RWPE1 (cell line): ENCODE measurements around the gene NDUFB10.
A peak's percentile ranks its signal among the peaks of the same experiment; 100 is the strongest.

Experiments
- CTCF ChIA-PET: fragments of 350-600 bp; sonication (Branson Sonifier 250); formaldehyde crosslinking; extraction: SDS; loops from one replicate; lab custom pipeline; 2021; lab: Yijun Ruan, JAX
- POLR2A ChIA-PET: fragments of 400-600 bp; formaldehyde crosslinking; extraction: SDS; loops from one replicate; lab custom pipeline; 2020; ENCODE audit warnings: antibody characterized with exemption; ENCODE audit not compliant: low non-redundant PET; lab: Yijun Ruan, JAX
- DNase-seq: peaks from one replicate; pipeline ENCODE4 v3.0.0; 2012; ENCODE audit warnings: low spot score
- H3K27ac ChIP-seq: fragments of 450-650 bp; 2 replicates; pipeline ENCODE4 v1.5.1; 2017
- CTCF ChIP-seq: fragments of 450-650 bp; conservative IDR thresholded peaks from 2 replicates; pipeline ENCODE4 v1.5.1; 2017; ENCODE audit warnings: low read depth, mild to moderate bottlenecking

The NDUFB10 gene

GRCh38 chr16:1984347-1985225 is 25.2 kb downstream of the NDUFB10 start:
- TF ChIP-seq CTCF: no peak
- no peak for DNase-seq
- POLR2A ChIA-PET: interaction anchor here (0.6 to 0.7 kb wide), 3 partner anchors 19 to 221 kb away, joined by 3 read pairs; no protein-coding TSS in a partner anchor
- CTCF ChIA-PET: interaction anchor here (0.6 to 1.6 kb wide), 3 partner anchors 8 to 228 kb away, joined by 3 to 4 read pairs (median 3); no protein-coding TSS in a partner anchor
- H3K27ac ChIP-seq: peak overlapping the region; percentile 73

GRCh38 chr16:1985466-1986150 is 26.3 kb downstream of the NDUFB10 start:
- CTCF ChIA-PET: interaction anchor here (0.6 to 1.6 kb wide), 2 partner anchors 37 to 155 kb away, joined by 3 to 4 read pairs; no protein-coding TSS in a partner anchor
- POLR2A ChIA-PET: interaction anchor here (0.6 to 0.7 kb wide), 2 partner anchors 23 to 220 kb away, joined by 3 read pairs; no protein-coding TSS in a partner anchor
- H3K27ac ChIP-seq: peak overlapping the region; percentile 73
- no peak for TF ChIP-seq CTCF
- DNase-seq: no peak

- CTCF ChIA-PET: no interaction called here
- no peak for DNase-seq
- TF ChIP-seq CTCF: no peak
- peak overlapping the region; percentile 15; the same call in 1 of the 2 replicates for H3K27ac ChIP-seq
- POLR2A ChIA-PET: no interaction called here
Observed at GRCh38 chr16:1987198-1987597, 27.9 kb downstream of the NDUFB10 start.

- DNase-seq: no peak
- CTCF ChIA-PET: no interaction called here
- no peak within 1 kb of the TSS; the same call in 1 of the 2 replicates for H3K27ac ChIP-seq
- TF ChIP-seq CTCF: no peak
- POLR2A ChIA-PET: no interaction called here
Observed at GRCh38 chr16:1989209-1990100, 30.1 kb downstream of the NDUFB10 start, which contains the start of gene SYNGR3. Gene SYNGR3, plus strand, starts transcription at chr16:1989970. Its CDS starts 133 bp downstream, at chr16:1990103.

GRCh38 chr16:1990101-1990350 is 30.7 kb downstream of the NDUFB10 start:
- ChIA-PET CTCF (interaction anchor here (0.7 kb wide), 1 partner anchor 750 kb away, joined by 3 read pairs; no protein-coding TSS in a partner anchor), POLR2A (no interaction called here)
- no peak for TF ChIP-seq CTCF
- H3K27ac ChIP-seq: no peak overlapping the region
- no peak for DNase-seq
